K562 (cell line): ENCODE results near the gene TYSND1. TPM values are rescaled to one million over a fixed set of nuclear protein-coding genes. Genes with fewer than 3 reads are reported as not detected.

Source experiments
- TCF7 ChIP-seq: sonication (generic); IDR thresholded peaks from 2 replicates; pipeline ENCODE4 v1.6.1; 2016; ENCODE audit warnings: antibody characterized with exemption, borderline replicate concordance
- polyA plus RNA-seq, 8 experiments: library from polyadenylated mRNA; depleted of rRNA in 4 of 8; stranded (reverse) in 5 of 8; unstranded in 3 of 8; fragments of >200 nt; fragmentation: Nextera tagmentation in 2 of 8; fragmentation: Illumina TruSeq in 1 of 8; extraction: Ambion mirVana in 2 of 8; extraction: Trizol in 1 of 8; gene quantifications; 2 replicates each; pipeline versions ENCODE4 v1.2.1 to v1.2.3, GENCODE V29; 2011 to 2014; ENCODE audit warnings: inconsistent platforms in 1 of 8, missing spikeins in 1 of 8
- total RNA-seq, 7 experiments: library from RNA; depleted of rRNA in 6 of 7; stranded (reverse); fragments of >200 nt in 6 of 7; fragmentation: Illumina TruSeq in 2 of 7; extraction: Trizol in 2 of 7; gene quantifications; 2 replicates each; pipeline versions ENCODE4 v1.2.1 to v1.2.3, GENCODE V29; 2011 to 2021; ENCODE audit warnings: low replicate concordance in 1 of 7
- TF ChIP-seq, protein P1 (sequence below): fragments of 200-600 bp; sonication (generic); IDR thresholded peaks from one replicate; pipeline ENCODE4 v1.6.1; 2012; ENCODE audit warnings: mild to moderate bottlenecking, low read depth, low read length, inconsistent platforms

Gene TYSND1
- total and polyA plus RNA-seq, 9 of the 15 experiments (the other 6 are each of a cell fraction or from before 2014, with no cell fraction given), result 0.60 to 2.0 (median 1.3) TPM

DNA sequence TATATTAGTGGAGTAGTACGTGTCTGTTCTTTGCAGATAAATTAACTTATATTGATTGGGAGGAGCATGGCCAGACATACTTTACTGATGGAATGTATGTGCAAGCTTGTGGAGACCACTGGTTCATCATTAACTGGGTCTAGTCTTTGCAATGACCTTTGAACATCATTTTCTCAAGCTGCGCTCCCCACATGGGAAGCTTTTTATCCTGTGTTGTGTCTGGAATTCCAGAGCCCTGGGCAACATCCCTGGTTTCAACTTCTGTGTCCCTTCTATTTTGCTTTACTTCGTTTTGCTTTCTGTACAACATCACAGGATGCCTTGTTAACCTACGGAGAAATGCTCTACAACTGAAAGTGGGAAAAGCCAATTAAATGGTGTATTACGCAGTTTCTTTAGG is 55.5 kb downstream of the TYSND1 start (continued):
- TF ChIP-seq, protein P1, sequence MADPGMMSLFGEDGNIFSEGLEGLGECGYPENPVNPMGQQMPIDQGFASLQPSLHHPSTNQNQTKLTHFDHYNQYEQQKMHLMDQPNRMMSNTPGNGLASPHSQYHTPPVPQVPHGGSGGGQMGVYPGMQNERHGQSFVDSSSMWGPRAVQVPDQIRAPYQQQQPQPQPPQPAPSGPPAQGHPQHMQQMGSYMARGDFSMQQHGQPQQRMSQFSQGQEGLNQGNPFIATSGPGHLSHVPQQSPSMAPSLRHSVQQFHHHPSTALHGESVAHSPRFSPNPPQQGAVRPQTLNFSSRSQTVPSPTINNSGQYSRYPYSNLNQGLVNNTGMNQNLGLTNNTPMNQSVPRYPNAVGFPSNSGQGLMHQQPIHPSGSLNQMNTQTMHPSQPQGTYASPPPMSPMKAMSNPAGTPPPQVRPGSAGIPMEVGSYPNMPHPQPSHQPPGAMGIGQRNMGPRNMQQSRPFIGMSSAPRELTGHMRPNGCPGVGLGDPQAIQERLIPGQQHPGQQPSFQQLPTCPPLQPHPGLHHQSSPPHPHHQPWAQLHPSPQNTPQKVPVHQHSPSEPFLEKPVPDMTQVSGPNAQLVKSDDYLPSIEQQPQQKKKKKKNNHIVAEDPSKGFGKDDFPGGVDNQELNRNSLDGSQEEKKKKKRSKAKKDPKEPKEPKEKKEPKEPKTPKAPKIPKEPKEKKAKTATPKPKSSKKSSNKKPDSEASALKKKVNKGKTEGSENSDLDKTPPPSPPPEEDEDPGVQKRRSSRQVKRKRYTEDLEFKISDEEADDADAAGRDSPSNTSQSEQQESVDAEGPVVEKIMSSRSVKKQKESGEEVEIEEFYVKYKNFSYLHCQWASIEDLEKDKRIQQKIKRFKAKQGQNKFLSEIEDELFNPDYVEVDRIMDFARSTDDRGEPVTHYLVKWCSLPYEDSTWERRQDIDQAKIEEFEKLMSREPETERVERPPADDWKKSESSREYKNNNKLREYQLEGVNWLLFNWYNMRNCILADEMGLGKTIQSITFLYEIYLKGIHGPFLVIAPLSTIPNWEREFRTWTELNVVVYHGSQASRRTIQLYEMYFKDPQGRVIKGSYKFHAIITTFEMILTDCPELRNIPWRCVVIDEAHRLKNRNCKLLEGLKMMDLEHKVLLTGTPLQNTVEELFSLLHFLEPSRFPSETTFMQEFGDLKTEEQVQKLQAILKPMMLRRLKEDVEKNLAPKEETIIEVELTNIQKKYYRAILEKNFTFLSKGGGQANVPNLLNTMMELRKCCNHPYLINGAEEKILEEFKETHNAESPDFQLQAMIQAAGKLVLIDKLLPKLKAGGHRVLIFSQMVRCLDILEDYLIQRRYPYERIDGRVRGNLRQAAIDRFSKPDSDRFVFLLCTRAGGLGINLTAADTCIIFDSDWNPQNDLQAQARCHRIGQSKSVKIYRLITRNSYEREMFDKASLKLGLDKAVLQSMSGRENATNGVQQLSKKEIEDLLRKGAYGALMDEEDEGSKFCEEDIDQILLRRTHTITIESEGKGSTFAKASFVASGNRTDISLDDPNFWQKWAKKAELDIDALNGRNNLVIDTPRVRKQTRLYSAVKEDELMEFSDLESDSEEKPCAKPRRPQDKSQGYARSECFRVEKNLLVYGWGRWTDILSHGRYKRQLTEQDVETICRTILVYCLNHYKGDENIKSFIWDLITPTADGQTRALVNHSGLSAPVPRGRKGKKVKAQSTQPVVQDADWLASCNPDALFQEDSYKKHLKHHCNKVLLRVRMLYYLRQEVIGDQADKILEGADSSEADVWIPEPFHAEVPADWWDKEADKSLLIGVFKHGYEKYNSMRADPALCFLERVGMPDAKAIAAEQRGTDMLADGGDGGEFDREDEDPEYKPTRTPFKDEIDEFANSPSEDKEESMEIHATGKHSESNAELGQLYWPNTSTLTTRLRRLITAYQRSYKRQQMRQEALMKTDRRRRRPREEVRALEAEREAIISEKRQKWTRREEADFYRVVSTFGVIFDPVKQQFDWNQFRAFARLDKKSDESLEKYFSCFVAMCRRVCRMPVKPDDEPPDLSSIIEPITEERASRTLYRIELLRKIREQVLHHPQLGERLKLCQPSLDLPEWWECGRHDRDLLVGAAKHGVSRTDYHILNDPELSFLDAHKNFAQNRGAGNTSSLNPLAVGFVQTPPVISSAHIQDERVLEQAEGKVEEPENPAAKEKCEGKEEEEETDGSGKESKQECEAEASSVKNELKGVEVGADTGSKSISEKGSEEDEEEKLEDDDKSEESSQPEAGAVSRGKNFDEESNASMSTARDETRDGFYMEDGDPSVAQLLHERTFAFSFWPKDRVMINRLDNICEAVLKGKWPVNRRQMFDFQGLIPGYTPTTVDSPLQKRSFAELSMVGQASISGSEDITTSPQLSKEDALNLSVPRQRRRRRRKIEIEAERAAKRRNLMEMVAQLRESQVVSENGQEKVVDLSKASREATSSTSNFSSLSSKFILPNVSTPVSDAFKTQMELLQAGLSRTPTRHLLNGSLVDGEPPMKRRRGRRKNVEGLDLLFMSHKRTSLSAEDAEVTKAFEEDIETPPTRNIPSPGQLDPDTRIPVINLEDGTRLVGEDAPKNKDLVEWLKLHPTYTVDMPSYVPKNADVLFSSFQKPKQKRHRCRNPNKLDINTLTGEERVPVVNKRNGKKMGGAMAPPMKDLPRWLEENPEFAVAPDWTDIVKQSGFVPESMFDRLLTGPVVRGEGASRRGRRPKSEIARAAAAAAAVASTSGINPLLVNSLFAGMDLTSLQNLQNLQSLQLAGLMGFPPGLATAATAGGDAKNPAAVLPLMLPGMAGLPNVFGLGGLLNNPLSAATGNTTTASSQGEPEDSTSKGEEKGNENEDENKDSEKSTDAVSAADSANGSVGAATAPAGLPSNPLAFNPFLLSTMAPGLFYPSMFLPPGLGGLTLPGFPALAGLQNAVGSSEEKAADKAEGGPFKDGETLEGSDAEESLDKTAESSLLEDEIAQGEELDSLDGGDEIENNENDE, result no peak
- TF ChIP-seq TCF7, result no peak
